ENCODE measurements around the gene MYBPC3.

MYBPC3 gene

GRCh38 chr11:47356129-47356997 lies 3.9 kb upstream of the MYBPC3 start:
- no peak for DNase-seq

- peak in 1 of 5 donors; percentile 33 for DNase-seq
These were observed 3.0 kb upstream of the MYBPC3 start for GRCh38 chr11:47355283-47356128.

GRCh38 chr11:47354913-47355282 lies 2.4 kb upstream of the MYBPC3 start:
- no peak for DNase-seq

- DNase-seq = no peak
These were observed 1.7 kb upstream of the MYBPC3 start for GRCh38 chr11:47353978-47354774.

- no peak for DNase-seq
These were observed 1.1 kb downstream of the MYBPC3 start for GRCh38 chr11:47351156-47352126.

GRCh38 chr11:47350315-47350714 lies 2.2 kb downstream of the MYBPC3 start:
- DNase-seq = no peak

- no peak for DNase-seq
These were observed 2.9 kb downstream of the MYBPC3 start for GRCh38 chr11:47349521-47350095.

GRCh38 chr11:47348859-47349258 lies 3.6 kb downstream of the MYBPC3 start:
- peak in 1 of 5 donors; percentile 13 for DNase-seq

- DNase-seq = no peak
These were observed 4.2 kb downstream of the MYBPC3 start for GRCh38 chr11:47348131-47348802.

GRCh38 chr11:47347137-47347536 lies 5.4 kb downstream of the MYBPC3 start:
- DNase-seq = no peak

GRCh38 chr11:47345890-47346563 lies 6.5 kb downstream of the MYBPC3 start:
- no peak for DNase-seq

GRCh38 chr11:47342854-47343253 lies 9.6 kb downstream of the MYBPC3 start:
- DNase-seq = no peak

- DNase-seq = no peak
These were observed 10.3 kb downstream of the MYBPC3 start for GRCh38 chr11:47342036-47342803.

GRCh38 chr11:47340980-47341775 lies 11.3 kb downstream of the MYBPC3 start:
- DNase-seq = no peak

GRCh38 chr11:47340010-47340409 lies 12.5 kb downstream of the MYBPC3 start:
- DNase-seq = no peak

- no peak for DNase-seq
These were observed 13.9 kb downstream of the MYBPC3 start for GRCh38 chr11:47338396-47339241.

- DNase-seq = no peak
These were observed 15.1 kb downstream of the MYBPC3 start for GRCh38 chr11:47337229-47337924.
